Measurements from ENCODE around the gene CHST9. TPM values are rescaled to one million over a fixed set of nuclear protein-coding genes. Genes with fewer than 3 reads are reported as not detected.

CHST9 gene
- total RNA-seq, 6 experiments from 2014 or later: not detected

GRCh38 chr18:26909599-26910290, 275.4 kb downstream of the CHST9 start:
- Mint-ChIP-seq H3K27ac (no peak overlapping the region), H3K9me3 (peaks cover 36% of the 10 kb centered on the region), H3K36me3 (ENCODE audit: low read depth) (no peaks in the 10 kb centered on the region; the same call in 1 of the 2 replicates), H3K4me3 (no peak overlapping the region), H3K4me1 (ENCODE audit: low read depth) (no peaks in the 10 kb centered on the region), H3K27me3 (ENCODE audit: insufficient read depth) (no peaks in the 10 kb centered on the region)
- no peak for TF ChIP-seq CTCF (IDR thresholded peaks at IDR 0.05)
- DNase-seq: no peak

DNA sequence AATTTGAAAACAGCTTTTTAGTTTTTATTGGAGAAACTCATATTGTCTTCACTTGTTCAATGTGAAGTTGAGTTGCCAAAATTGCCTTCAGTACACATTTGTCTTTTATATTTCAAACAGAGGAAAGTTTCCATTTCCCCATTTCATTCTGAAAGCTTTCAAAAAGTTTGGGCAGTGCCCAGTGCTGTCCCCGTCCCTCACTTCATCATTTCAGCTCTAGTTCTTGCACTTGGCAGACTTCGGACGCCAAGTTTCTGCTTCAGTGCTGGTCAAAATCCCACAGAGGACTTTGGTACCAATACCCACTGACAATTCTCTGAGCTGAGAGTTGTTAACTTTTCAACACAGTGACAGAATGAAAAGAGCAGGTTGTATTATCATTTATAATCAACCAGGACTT, 276.2 kb downstream of the CHST9 start:
- peaks cover 4% of the 10 kb centered on the region for H3K36me3 Mint-ChIP-seq (ENCODE audit: low read depth)
- TF ChIP-seq CTCF (IDR thresholded peaks at IDR 0.05): no peak
- H3K4me1 Mint-ChIP-seq (ENCODE audit: low read depth): no peaks in the 10 kb centered on the region
- H3K27ac Mint-ChIP-seq: no peak overlapping the region
- no peak for DNase-seq
- H3K9me3 Mint-ChIP-seq: peaks cover 43% of the 10 kb centered on the region
- no peak overlapping the region for H3K4me3 Mint-ChIP-seq
- no peaks in the 10 kb centered on the region for H3K27me3 Mint-ChIP-seq (ENCODE audit: insufficient read depth)

- H3K4me1 Mint-ChIP-seq (ENCODE audit: low read depth): no peaks in the 10 kb centered on the region
- H3K27ac Mint-ChIP-seq: no peak overlapping the region
- DNase-seq: no peak
- H3K4me3 Mint-ChIP-seq: no peak overlapping the region
- peaks cover 5% of the 10 kb centered on the region; the same call in 1 of the 2 replicates for H3K36me3 Mint-ChIP-seq (ENCODE audit: low read depth)
- no peak for TF ChIP-seq CTCF (IDR thresholded peaks at IDR 0.05)
- no peaks in the 10 kb centered on the region for H3K27me3 Mint-ChIP-seq (ENCODE audit: insufficient read depth)
- peaks cover 56% of the 10 kb centered on the region for H3K9me3 Mint-ChIP-seq
Measured at GRCh38 chr18:26902291-26902690, 282.8 kb downstream of the CHST9 start.

DNA sequence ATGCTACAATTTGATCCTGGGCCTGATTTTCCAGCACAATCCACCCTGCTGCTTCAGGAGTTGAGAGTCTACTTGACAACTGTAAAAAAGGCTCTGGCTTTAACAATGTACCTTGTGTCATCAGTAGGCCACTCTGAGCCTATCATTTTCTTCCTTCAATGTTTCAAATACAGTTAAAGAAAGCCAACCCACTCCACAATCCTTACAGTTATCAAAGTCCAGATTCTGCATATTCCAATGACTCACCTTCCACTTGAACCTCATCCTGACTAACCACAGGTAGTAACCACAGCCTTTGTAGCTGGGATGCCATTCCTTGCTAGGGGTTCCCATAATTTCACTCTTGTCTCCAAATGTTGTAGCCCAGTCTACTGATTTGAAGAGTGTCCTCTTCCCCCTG, 284.1 kb downstream of the CHST9 start:
- Mint-ChIP-seq H3K27me3 (ENCODE audit: insufficient read depth) (no peaks in the 10 kb centered on the region), H3K4me1 (ENCODE audit: low read depth) (no peaks in the 10 kb centered on the region), H3K4me3 (no peak overlapping the region), H3K27ac (no peak overlapping the region), H3K36me3 (ENCODE audit: low read depth) (peaks cover 5% of the 10 kb centered on the region; the same call in 1 of the 2 replicates), H3K9me3 (peaks cover 57% of the 10 kb centered on the region)
- no peak for DNase-seq
- TF ChIP-seq CTCF (IDR thresholded peaks at IDR 0.05): no peak

DNA sequence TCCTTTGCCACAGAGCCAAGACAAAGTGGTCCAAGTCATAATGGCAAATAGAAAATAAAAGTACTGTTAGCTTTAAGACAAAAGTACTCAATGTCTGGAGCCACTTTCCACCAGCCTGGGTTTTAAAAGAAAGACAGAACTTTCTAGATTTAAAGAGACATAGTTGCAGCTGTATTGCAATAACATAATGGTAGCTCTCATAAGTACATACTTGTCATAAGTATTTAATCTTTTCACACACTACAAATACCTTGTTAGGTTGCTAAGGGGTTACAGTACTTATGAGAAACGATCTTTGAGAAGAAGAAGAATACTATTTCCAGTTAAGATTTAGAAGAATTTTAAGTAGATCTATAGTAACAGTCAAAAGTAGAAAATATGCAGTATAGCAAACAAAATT, 290.7 kb downstream of the CHST9 start:
- Mint-ChIP-seq H3K27me3 (ENCODE audit: insufficient read depth) (no peaks in the 10 kb centered on the region), H3K4me3 (no peak overlapping the region), H3K9me3 (peaks cover 18% of the 10 kb centered on the region), H3K27ac (no peak overlapping the region), H3K4me1 (ENCODE audit: low read depth) (no peaks in the 10 kb centered on the region), H3K36me3 (ENCODE audit: low read depth) (no peaks in the 10 kb centered on the region)
- no peak for DNase-seq
- TF ChIP-seq CTCF (IDR thresholded peaks at IDR 0.05): no peak

All from HFFc6 (cell line).